Central memory CD4-positive, alpha-beta T cell (primary cell): Measurements from ENCODE around the gene DCTN2.
"Not testable (repeated sequence)": the region's sequence is repeated elsewhere in the genome, so short reads cannot be mapped to it uniquely, and the experiment has no call there.

Experiments
- DNase-seq: peaks from one replicate; pipeline ENCODE4 v3.0.0; 2022
- total RNA-seq, 3 experiments: gene quantifications; one replicate each; lab custom pipeline; 2026; lab: John Stamatoyannopoulos, UW

DCTN2 gene
- 46.5 to 80.1 (median 75.7) reads per million in 3 experiments for total RNA-seq

DNA sequence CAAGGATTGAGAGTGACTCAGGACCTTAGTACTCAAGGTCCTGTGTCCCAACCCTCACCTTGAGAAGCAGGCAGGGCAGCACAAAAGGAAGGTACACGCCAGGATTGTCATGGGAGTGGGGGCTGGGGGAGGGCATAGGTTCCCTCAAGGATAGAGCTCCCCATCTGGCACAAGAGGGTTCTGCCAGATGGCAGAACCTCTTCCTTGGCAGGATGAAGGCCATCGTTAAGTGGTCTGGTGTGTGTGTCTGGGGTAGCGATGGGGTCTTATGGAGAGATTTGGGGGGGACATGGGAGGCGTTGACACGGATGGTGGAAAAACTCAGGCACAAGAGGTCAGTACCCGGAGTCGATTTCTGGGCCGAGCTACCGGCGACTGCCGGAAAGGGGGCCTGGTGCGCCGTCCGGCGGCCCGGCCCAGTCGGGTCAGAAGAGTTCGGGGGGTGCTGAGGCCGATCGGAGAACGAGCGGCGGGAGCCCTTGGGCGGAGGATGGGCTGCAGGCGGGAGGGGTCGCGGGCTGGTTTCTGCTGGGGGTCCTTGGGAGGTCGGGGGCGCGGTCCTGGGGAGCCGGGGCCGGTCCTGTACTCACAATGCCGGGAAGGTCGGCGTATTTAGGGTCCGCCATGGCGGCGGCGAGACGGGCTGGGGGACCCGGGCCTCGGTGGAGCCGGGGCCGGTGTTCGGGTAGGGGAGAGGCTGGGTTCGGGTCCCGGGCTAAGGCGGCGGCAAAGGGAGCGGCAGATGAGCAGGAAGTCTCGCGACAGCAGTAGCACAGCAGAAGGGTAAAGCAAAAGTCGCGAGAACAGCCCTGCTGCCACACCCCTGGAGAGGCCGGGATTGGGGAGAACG, at the start of gene DCTN2:
TSS of gene DCTN2 (minus strand) at position 755 of the 850 bp plus-strand sequence. CDS start at position 626, 129 bp downstream.
- peak; percentile 92 for DNase-seq

DNA sequence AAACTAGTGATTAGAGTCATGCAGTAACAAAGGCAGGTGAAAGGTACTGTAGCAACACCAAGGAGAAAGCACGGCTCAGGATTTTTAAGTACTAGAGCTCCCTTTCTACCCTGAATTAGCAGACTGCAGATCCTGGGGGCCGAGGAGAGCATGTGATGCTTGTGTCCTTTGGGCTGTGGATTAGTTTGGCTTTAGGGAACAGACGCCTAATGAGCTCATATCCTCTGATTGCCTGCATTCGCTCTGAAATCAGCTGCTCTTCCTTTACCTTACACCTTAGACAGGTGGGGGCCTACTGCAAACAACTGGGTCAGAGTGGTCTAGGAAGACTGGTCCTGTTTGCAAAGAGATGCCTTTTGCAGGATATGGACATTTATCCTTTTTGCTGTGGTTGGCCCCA, 46.2 kb upstream of the DCTN2 start:
- no peak for DNase-seq

DNA sequence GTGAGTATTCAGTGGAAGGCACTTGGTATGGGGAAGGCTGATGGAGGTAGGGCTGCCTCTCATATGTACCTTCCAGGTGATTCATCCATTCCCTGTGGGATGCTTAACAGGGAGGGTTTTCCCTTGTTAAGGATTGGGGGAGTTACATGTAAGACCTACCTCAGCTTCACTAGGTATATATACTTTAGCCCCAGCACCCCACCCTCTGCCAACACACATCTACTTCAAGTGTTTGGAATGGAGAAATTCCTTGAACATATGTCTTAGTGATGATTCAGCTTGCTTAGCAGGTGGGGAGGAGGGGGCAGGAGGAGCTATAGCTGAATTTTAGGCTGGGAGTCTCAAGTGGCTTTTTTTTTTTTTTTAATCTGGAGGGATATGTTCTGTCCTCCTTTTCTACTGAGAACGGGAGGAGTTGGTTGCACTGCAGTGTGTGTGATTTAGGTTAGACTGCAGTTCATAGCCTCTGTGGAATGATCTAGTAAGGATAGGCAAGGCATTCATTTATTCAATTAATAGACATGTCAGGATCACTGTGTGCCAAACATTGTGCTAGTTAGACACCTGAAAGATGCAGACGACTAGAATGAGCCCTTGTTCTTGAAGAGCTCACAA, 45.7 kb upstream of the DCTN2 start:
- DNase-seq = no peak

DNA sequence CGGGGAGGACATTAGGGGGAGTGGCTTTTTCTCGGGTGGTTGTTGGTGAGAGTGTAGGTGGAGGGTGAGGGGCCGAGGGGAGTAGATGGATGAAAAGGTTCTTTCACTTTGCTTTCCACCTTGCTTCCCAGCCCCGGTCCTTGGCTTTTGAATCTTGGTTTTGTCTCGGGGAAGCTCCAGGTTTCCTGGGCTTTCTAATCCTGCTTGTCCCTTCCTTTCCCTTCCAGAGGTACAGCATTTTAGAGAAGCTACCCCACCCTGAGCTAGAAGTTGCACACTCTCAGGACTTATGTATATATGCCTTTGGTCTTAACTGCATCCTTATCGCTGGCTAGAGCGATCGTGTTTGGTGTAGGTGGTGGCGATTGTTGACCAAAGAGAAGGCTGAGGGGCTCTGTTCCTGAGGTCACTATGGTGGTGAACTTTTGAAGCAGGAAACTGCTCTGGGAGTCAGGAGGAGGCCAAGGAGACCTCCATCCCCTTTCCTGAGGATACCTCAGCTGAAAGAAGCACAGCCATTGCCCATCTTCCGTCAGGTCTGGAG, 44.9 kb upstream of the DCTN2 start:
- DNase-seq = no peak

DNA sequence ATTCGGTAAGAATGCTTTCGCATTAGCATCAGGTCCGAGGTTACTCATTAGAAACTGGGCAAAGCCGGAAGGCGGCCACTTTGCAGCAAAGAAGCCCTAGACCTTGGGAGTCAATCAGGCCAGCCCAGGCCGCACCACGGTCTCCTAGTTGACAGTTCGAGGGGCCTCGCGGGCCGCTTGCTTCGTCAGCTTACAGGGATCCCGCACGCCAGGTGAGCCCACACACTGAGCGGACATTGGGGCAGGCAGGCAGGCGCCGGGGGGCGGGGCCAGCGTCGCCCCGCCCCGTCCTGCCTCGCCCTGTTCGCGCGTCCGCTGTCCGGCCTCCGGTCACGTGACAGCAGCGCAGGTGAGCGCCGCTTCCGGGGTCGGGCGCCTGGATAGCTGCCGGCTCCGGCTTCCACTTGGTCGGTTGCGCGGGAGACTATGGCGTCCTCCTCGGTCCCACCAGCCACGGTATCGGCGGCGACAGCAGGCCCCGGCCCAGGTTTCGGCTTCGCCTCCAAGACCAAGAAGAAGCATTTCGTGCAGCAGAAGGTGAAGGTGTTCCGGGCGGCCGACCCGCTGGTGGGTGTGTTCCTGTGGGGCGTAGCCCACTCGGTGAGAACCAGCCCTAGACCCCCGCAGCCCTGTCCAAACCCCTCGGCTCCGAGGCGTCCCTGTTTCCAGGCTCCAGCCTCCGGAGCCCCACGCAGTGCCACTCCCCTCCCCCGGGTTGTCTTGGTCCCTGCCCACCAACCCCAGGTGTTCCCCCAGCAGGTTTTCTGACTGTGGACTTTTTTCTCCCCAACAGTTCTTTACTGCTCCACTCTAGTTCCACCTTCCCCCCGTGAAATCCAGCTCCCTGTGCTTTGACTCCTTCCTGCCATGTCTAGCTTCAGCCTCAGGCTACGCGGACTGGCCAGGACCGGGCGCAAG, 44.1 kb upstream of the DCTN2 start, which contains the start of gene PIP4K2C:
TSS of gene PIP4K2C (plus strand) at position 329 of the 918 bp plus-strand sequence. CDS start at position 427, 98 bp downstream.
- DNase-seq = peak; percentile 72

DNA sequence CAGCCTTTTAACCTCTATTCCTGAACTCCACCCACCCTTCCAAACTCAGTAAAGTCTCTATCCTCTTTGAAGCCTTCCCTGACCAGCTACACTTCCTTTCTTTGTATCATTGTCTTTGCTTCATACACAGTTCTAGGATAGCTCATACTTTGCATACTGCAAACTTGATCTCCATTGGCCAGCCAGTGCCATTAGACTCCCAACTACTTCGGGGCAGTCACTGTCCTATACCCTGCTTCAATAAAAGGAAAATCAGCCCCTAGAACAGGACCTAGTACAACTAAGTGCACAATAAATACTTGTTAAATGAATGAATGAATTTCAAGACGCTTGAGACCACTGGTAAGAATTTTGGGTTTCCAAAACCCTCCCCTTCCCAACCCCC, 43.5 kb upstream of the DCTN2 start:
- DNase-seq = no peak

DNA sequence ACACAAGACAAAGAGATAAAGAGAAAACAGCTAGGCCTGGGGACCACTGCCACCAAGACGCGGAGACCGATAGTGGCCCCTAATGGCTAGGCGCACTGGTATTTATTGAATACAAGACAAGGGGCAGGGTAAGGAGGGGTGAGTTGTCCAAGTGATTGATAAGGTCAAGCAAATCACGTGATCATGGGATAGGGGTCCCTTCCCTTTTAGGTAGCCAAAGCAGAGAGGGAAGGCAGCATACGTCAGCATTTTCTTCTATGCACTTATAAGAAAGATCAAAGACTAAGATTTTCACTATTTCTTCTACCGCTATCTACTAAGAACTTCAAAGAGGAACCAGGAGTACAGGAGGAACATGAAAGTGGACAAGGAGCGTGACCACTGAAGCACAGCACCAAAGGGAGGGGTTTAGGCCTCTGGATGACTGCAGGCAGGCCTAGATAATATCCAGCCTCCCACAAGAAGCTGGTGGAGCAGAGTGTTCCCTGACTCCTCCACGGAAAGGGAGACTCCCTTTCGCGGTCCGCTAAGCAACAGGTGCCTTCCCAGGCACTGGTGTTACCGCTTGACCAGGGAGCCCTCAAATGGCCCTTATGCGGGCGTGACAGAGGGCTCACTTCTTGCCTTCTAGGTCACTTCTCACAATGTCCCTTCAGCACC, 42.1 kb upstream of the DCTN2 start:
- DNase-seq = not testable (repeated sequence)

DNA sequence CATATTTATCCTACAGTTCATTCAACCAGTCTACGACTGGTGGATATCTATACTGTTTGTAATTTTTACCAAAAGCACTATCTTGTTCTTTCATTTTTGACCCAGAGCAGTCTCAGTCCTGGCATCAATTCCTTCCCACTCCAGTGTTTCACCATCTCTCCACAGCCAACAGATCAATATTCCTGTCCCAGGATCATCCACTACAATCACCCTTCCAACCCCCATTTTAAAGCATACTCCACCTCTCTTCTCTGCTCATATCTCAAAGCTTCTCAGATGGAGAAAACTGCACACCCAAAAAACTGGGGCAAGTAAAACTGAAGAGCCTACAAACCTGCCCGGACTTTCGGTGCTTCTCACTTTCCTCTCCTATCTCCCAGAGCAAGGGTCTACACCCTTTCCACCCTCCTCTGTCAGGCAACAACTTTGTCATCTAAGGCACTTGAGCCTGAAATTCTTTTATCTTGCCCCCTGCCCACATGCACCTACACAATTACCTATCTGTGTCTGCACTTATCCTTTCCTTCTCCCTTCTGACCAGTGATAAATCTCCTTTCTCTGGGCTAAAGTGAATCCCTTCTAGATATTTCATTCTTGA, 39.9 kb upstream of the DCTN2 start:
- DNase-seq = no peak

DNA sequence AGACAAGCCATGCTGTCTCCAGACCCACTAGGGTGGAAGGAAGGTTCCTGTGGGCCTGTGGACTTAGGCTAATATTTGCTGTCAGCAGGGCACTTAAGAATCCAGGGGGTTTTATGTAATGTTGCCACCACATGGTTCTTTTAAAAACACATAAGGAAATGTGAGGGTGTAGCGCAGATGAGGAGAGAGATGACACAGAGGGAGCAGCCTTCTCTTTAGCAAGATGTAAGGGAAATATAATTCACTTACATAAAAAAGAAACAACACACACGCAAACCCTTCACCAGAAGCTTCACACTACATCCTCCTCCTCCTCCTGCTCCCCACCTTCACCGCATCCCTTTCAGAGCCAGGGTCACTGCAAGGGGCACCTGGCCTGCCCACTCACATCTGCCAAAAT, 39.1 kb upstream of the DCTN2 start:
- no peak for DNase-seq

DNA sequence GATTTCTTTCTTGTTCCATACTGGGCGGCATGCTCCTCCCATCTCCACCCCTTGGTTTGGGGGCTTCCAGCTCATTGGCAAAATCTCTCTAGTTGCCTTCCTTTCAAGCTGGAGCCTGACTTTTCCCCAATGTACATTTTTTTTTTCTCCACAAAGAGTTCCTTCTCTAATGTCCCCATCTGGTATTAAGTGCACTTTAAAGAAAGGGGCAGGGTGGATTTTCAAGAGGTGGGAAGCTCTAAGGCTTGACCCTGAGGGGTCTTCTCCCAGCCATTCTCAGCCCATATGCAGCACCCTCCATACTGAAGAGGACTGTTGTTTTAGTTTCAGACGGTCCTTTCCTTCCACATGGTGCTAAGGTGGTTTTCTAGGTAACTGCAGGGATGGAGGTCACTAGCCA, 38.2 kb upstream of the DCTN2 start:
- no peak for DNase-seq

DNA sequence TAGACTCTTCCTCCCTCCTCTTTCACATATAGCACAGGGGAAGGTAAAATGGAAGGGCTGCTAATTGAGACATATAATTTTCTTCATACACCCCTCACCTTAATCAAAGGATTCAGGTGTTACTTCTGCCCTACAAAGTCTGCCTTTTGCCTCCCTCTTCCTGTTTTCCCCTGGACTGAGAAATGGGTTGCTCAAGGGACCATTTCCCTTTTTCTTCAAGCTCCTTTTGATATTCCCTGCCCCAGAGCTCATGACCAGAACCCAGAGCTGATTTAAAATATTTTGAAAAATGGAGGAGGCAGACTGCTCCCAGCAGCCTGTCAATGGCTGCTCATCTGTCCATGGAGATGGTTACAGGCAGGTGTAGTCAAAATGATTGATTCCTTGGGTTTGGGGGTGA, 37.7 kb upstream of the DCTN2 start:
- DNase-seq = no peak

DNA sequence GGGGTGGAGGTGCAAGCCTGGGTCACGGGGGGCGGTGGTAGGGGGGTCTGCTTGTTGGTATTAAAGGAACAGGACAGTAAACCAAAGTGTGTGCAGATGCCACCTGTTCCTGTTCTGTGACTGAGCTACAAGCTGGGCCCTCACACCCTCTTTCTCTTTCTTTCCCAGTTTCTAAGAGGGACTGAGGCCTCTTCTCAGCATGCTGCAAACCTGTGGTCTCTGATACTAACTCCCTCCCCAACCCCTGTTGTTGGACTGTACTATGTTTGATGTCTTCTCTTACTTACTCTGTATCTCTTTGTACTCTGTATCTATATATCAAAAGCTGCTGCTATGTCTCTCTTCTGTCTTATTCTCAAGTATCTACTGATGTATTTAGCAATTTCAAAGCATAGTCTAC, 37.1 kb upstream of the DCTN2 start:
- DNase-seq = no peak

DNA sequence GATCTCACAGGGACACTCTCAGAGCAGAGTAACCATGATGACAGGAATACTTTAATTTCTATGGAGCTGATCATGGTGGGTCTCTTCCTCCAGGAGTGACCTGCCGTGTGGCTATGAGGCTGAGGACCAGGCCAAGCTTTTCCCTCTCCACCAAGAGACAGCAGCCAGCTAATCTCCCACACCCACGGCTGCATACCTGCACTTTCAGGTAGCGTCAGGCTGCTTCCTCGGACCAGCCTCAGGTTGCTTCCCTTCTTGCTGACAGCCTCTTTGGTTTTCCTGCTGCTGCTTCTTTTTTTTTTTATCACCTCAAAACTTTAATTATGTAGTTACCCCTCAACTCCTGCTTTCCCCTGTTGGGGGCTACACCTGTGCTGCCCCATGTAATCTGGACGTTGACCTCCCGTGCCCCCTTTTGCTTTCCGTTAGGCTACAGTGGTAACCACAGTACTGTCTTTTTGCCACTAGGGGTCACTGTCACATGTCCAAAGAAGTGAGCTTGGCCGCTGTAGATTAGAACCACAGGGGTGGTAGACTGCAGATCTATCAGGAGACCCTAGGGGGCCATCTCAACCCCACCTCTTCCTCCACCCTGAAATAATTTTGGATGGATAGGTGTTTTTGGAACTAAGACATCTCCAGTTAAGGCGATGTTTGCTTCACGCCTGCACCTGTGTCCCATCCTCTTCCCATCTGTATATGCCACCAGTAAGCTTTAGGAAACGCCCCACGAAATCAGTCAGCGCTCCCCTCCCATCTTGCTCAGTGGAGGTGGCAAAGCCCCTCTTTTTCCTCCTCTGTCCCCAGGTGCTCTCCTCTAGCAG, 36.2 kb upstream of the DCTN2 start:
- peak; percentile 71 for DNase-seq

DNA sequence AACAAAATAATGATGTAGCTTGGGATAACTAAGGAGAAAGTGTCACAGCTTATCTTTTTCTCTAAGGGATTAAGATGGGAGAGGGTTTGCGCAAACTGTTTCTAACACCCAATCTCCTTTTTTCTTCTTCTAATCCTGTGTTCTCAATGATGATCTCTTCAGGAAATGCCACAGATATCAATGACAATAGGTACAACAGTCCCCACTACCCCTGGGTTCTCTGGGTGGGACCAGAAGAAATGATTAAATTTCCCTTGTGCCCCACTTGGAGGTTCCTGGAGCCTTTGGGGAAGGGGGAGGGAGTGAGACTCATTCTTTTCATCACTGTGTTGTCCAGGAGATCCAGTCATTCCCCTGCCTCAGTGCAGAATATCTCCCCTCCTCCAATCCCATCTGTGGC, 35.4 kb upstream of the DCTN2 start:
- DNase-seq = no peak

DNA sequence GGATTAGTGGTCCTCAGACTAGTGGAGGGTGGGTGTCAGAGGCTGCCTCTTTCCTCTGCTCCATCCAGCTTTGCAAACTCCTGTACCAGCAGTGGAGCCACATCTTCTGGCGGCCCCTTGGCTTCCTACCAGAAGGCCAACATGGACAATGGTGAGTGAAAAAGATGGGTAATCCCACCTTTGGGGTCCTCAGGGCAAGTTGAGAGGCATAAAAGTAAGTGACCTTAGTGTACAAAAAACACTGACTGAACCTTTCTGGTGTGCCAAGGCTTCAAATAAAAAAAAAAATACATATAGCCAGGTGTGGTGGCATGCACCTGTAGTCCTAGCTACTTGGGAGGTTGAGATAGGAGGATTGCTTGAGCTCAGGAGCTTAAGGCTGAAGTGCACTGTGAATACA, 34.8 kb upstream of the DCTN2 start:
- DNase-seq = no peak

DNA sequence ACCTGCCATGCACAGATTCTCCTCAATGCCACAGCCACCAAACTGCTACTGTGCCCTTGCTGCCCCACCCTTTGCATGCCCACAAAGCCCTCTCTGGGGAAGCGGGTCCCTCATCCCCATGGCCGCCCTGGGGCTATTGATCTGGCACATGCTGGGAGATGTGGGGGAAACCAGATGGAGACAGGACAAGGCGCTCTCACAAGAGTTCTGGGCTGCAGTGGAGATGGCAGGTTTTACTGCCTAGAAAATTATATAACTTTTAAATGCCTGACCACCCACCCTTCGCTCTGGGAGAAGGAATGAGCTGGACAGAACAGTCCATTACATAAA, 33.4 kb upstream of the DCTN2 start:
- no peak for DNase-seq

DNA sequence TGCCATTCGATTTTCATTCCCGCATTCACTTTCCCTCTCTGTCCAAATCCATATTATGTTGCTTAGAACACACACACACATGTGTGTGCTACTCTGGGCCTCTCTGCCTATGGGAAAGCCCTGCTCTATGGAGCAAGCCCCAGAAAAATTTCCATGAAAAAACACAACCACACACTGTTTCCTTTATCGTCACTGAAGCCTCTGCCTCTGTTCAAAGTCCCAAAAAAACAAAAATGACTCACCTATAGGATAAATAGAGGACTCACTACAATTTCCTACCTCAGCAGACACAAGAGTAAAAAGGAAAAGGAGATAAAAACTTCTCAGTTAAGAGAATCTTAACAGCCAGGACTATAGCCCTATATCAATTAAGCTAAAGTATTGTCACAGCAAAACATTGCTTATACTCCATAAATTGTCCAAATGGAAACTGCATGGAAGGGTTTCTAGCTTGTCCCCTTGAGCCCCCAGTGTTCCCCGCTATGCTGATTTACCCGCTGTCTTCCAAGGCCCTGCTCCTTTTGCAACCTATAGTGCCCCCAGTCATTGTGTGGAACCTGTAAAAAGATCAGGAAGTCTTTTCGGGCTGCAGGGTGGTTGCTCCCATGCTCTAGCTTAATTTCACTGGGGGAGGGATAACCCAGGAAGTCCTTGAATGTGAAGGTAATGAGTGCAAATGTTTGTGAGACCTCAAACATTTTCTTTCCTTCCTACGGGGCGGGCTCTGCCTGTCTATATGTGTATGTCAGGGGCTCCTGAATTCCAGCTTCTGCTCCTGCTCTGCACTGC, 32.9 kb upstream of the DCTN2 start:
- DNase-seq = no peak

DNA sequence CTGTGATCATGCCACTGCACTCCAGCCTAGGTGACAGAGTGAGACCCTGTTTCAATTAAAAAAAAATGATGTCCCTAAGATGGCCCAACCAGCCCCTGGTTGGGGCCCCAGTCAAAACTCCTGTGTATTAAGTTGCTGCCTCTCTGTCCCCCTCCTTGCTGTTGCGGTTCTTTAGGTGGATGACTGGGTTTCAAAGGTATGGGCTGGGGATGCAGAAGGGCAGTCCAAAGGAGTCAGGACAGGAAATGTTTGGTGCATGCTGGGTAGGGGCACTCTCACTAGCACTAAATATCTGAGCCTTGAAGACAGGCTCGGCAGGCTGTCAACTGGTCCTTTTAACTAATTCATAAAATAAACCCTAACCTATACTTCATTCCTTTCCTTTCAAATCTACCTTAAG, 32.0 kb upstream of the DCTN2 start:
- no peak for DNase-seq

DNA sequence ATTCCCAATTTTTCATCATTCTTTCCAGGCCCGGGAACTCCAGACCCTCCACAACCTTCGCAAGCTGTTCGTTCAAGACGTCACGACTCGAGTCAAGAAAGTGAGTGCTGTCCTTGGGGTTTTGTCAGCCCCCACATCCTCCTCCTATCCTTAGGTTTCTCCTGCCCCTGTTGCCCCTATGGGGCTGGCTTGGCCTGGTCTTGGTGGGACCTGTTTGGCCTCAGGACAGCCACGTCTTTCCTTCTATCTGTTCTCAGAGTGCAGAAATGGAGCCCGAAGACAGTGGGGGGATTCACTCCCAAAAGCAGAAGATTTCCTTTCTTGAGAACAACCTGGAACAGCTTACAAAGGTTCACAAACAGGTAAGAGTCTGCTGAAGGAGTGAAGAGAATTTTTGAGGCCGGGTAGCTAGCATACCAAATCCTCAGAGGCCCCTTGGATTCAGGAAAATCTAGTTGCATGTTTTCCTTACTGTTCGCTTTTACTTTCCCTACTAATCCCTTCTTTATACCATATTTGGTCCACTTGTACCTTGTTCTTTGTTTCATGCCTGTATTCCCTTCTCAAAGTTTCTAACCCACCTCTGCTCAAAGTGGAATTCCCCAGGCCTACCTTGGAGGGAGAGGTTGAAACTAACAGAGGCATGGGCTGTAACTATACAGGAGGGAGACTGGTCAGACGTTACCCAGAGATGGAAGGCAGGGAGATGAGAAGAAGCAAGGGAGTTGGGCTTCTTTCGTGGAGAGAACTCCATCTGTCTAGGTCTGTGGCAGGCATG, 31.2 kb upstream of the DCTN2 start:
- no peak for DNase-seq
